H1 (cell line): ENCODE data around the gene TBL2. TPM values are rescaled to one million over a fixed set of nuclear protein-coding genes. Genes with fewer than 3 reads are reported as not detected.
A peak's percentile ranks its signal among the peaks of the same experiment; 100 is the strongest.

Source experiments
- CTCF ChIA-PET: fragments of 300-600 bp; sonication (Branson Sonifier 250); formaldehyde crosslinking; loops from one replicate; lab custom pipeline; 2021; ENCODE audit not compliant: partially characterized antibody; lab: Charles Lee
- POLR2A ChIA-PET: fragments of 300-600 bp; sonication (Branson Sonifier 250); formaldehyde crosslinking; loops from one replicate; lab custom pipeline; 2021; ENCODE audit warnings: inconsistent platforms; ENCODE audit not compliant: partially characterized antibody; lab: Charles Lee
- DNase-seq, 2 experiments: peaks; one replicate each; pipeline versions ENCODE4 v3.0.0 to v3.0.0-alpha.2; 2010 to 2022; ENCODE audit warnings: low spot score in 2 of 2, low read depth in 1 of 2, mixed read lengths in 1 of 2
- FAIRE-seq: peaks from 2 replicates; lab custom pipeline; 2011; peaks lifted over from hg19 to GRCh38; lab: Jason Lieb, UNC
- H2AFZ ChIP-seq: 2 replicates; pipeline ENCODE4 v1.8.1; 2012; ENCODE audit warnings: low read length, inconsistent platforms
- H2AK5ac ChIP-seq: 2 replicates; pipeline ENCODE4 v1.6.1; 2013; ENCODE audit warnings: low read depth, low read length
- H2BK120ac ChIP-seq: replicated peaks from 2 replicates; pipeline ENCODE3; 2013; ENCODE audit warnings: low read depth, low read length, inconsistent platforms
- H2BK12ac ChIP-seq: 2 replicates; pipeline ENCODE4 v1.6.1; 2013; ENCODE audit warnings: low read depth, low read length
- H2BK15ac ChIP-seq: 2 replicates; pipeline ENCODE4 v1.6.1; 2013; ENCODE audit warnings: low read length
- H2BK20ac ChIP-seq: 2 replicates; pipeline ENCODE4 v1.6.1; 2013; ENCODE audit warnings: low read length
- H2BK5ac ChIP-seq: 2 replicates; pipeline ENCODE4 v1.6.1; 2013; ENCODE audit warnings: low read depth, low read length
- H3K14ac ChIP-seq: 2 replicates; pipeline ENCODE4 v1.6.1; 2013; ENCODE audit warnings: inconsistent platforms; ENCODE audit not compliant: insufficient read length
- H3K18ac ChIP-seq: 2 replicates; pipeline ENCODE4 v1.6.1; 2013; ENCODE audit warnings: low read length; ENCODE audit errors: extremely low read depth
- H3K23ac ChIP-seq: 2 replicates; pipeline ENCODE4 v1.6.1; 2013; ENCODE audit warnings: inconsistent platforms; ENCODE audit not compliant: insufficient read length
- H3K23me2 ChIP-seq: 2 replicates; pipeline ENCODE4 v1.6.1; 2013; ENCODE audit warnings: low read depth, low read length
- H3K27ac ChIP-seq: 2 replicates; pipeline ENCODE4 v1.6.1; 2011; ENCODE audit warnings: low read depth, low read length, inconsistent platforms
- H3K27me3 ChIP-seq, 4 experiments: replicated peaks in 1 of 4; 1 replicate in 1 of 4; 2 replicates in 3 of 4; pipeline versions ENCODE4 v1.6.1 to v1.8.1; 2011 to 2013; ENCODE audit warnings: low read length in 3 of 4, mild to moderate bottlenecking in 3 of 4, inconsistent platforms in 2 of 4, mixed read lengths in 2 of 4, moderate library complexity in 1 of 4; ENCODE audit not compliant: control insufficient read depth in 3 of 4, insufficient read depth in 3 of 4; ENCODE audit errors: extremely low read depth in 1 of 4
- H3K36me3 ChIP-seq, 4 experiments: 2 replicates each; pipeline versions ENCODE4 v1.6.1 to v1.8.1; 2011 to 2013; ENCODE audit warnings: mild to moderate bottlenecking in 4 of 4, low read length in 3 of 4, moderate library complexity in 2 of 4, control low read depth in 1 of 4, inconsistent platforms in 1 of 4; ENCODE audit not compliant: insufficient read depth in 4 of 4, control insufficient read depth in 2 of 4
- H3K4ac ChIP-seq: replicated peaks from 2 replicates; pipeline ENCODE3; 2013; ENCODE audit warnings: low read length, low read depth, mixed read lengths, inconsistent platforms; ENCODE audit not compliant: insufficient read length
- H3K4me1 ChIP-seq, 4 experiments: replicated peaks in 1 of 4; 1 replicate in 1 of 4; 2 replicates in 3 of 4; pipeline versions ENCODE4 v1.6.1 to v1.8.1; 2011 to 2013; ENCODE audit warnings: low read length in 3 of 4, inconsistent platforms in 2 of 4, mixed read lengths in 1 of 4; ENCODE audit not compliant: insufficient read depth in 4 of 4, control insufficient read depth in 3 of 4
- H3K4me2 ChIP-seq, 2 experiments: 2 replicates each; pipeline versions ENCODE4 v1.6.1 to v1.8.1; 2011 to 2013; ENCODE audit warnings: low read depth in 2 of 2, low read length in 2 of 2, control low read depth in 1 of 2, inconsistent platforms in 1 of 2, mild to moderate bottlenecking in 1 of 2; ENCODE audit not compliant: insufficient read depth in 1 of 2
- H3K4me3 ChIP-seq, 4 experiments: fragments of 200-600, 300-600 bp in 1 of 4; sonication (generic), shearing (Covaris generic), sonication (Bioruptor Twin) in 1 of 4; 2 replicates each; pipeline versions ENCODE4 v1.5.1 to v1.8.1; 2011 to 2016; ENCODE audit warnings: low read length in 4 of 4, low read depth in 3 of 4, control low read depth in 2 of 4, inconsistent platforms in 2 of 4, mild to moderate bottlenecking in 2 of 4, mixed read lengths in 1 of 4, moderate library complexity in 1 of 4; ENCODE audit not compliant: insufficient read depth in 2 of 4; ENCODE audit errors: extremely low read depth in 1 of 4
- H3K56ac ChIP-seq: replicated peaks from 2 replicates; pipeline ENCODE3; 2013; ENCODE audit warnings: low read depth, mild to moderate bottlenecking, mixed read lengths, low read length, inconsistent platforms; ENCODE audit not compliant: insufficient read length
- H3K79me1 ChIP-seq: 2 replicates; pipeline ENCODE4 v1.6.1; 2013; ENCODE audit warnings: low read depth, low read length, control low read depth
- H3K79me2 ChIP-seq, 2 experiments: 2 replicates each; pipeline versions ENCODE4 v1.6.1 to v1.8.1; 2012 to 2013; ENCODE audit warnings: low read length in 2 of 2, mild to moderate bottlenecking in 2 of 2, inconsistent platforms in 1 of 2; ENCODE audit not compliant: insufficient read depth in 2 of 2, control insufficient read depth in 1 of 2
- H3K9ac ChIP-seq, 4 experiments: replicated peaks in 1 of 4; 1 replicate in 1 of 4; 2 replicates in 3 of 4; pipeline versions ENCODE4 v1.6.1 to v1.8.1; 2011 to 2013; ENCODE audit warnings: low read depth in 3 of 4, low read length in 3 of 4, control low read depth in 2 of 4, mild to moderate bottlenecking in 2 of 4, moderate library complexity in 2 of 4, inconsistent platforms in 1 of 4; ENCODE audit errors: extremely low read depth in 1 of 4
- H3K9me3 ChIP-seq, 2 experiments: 2 replicates each; pipeline versions ENCODE4 v1.6.1 to v1.8.1; 2012 to 2013; ENCODE audit warnings: mild to moderate bottlenecking in 2 of 2, moderate library complexity in 2 of 2, control low read depth in 1 of 2, inconsistent platforms in 1 of 2, low read depth in 1 of 2, low read length in 1 of 2, mixed read lengths in 1 of 2; ENCODE audit not compliant: insufficient read depth in 2 of 2
- H4K20me1 ChIP-seq, 2 experiments: replicated peaks in 1 of 2; 2 replicates each; pipeline versions ENCODE3 to v1.8.1; 2011 to 2013; ENCODE audit warnings: inconsistent platforms in 2 of 2, low read length in 2 of 2, mild to moderate bottlenecking in 1 of 2; ENCODE audit not compliant: insufficient read depth in 2 of 2, control insufficient read depth in 1 of 2
- H4K5ac ChIP-seq: 2 replicates; pipeline ENCODE4 v1.6.1; 2013; ENCODE audit warnings: low read length, low read depth, mixed read lengths, inconsistent platforms; ENCODE audit not compliant: insufficient read length
- H4K8ac ChIP-seq: 2 replicates; pipeline ENCODE4 v1.8.0; 2013; ENCODE audit warnings: mild to moderate bottlenecking, moderate library complexity, low read length, inconsistent platforms; ENCODE audit not compliant: insufficient read depth; ENCODE audit errors: extremely low read depth
- H4K91ac ChIP-seq: replicated peaks from 2 replicates; pipeline ENCODE3; 2013; ENCODE audit warnings: low read length, mixed read lengths, inconsistent platforms; ENCODE audit not compliant: insufficient read length
- BACH1 ChIP-seq: IDR thresholded peaks from 2 replicates; pipeline ENCODE4 v1.6.1; 2012; ENCODE audit warnings: low read length, improper control_type of control experiment
- BRCA1 ChIP-seq: IDR thresholded peaks from 2 replicates; pipeline ENCODE4 v1.6.1; 2012; ENCODE audit warnings: low read depth, low read length, improper control_type of control experiment
- CEBPB ChIP-seq: IDR thresholded peaks from 2 replicates; pipeline ENCODE4 v1.6.1; 2012; ENCODE audit warnings: low read depth, low read length
- CREB1 ChIP-seq: IDR thresholded peaks from 2 replicates; pipeline ENCODE4 v1.6.1; 2012; ENCODE audit warnings: inconsistent platforms
- EP300 ChIP-seq, 2 experiments: IDR thresholded peaks; 1 replicate in 1 of 2; 2 replicates in 1 of 2; pipeline ENCODE4 v1.6.1; 2011 to 2012; ENCODE audit warnings: low read depth in 2 of 2, low read length in 2 of 2, mild to moderate bottlenecking in 2 of 2, borderline replicate concordance in 1 of 2, inconsistent platforms in 1 of 2, moderate library complexity in 1 of 2
- FOSL1 ChIP-seq: IDR thresholded peaks from 2 replicates; pipeline ENCODE4 v1.6.1; 2011; ENCODE audit warnings: mild to moderate bottlenecking, low read depth, low read length, moderate library complexity; ENCODE audit not compliant: insufficient read depth
- GTF2F1 ChIP-seq: IDR thresholded peaks from 2 replicates; pipeline ENCODE4 v1.6.1; 2012; ENCODE audit warnings: low read depth, low read length, improper control_type of control experiment, borderline replicate concordance
- HDAC2 ChIP-seq, 2 experiments: fragments of 300-600 bp in 1 of 2; sonication (generic) in 1 of 2; IDR thresholded peaks; 2 replicates each; pipeline ENCODE4 v1.6.1; 2011 to 2012; ENCODE audit warnings: low read depth in 2 of 2, low read length in 2 of 2, mild to moderate bottlenecking in 2 of 2, moderate library complexity in 2 of 2, borderline replicate concordance in 1 of 2, inconsistent platforms in 1 of 2
- POLR2A ChIP-seq, 2 experiments: IDR thresholded peaks; 1 replicate in 1 of 2; 2 replicates in 1 of 2; pipeline ENCODE4 v1.6.1; 2011; ENCODE audit warnings: low read depth in 2 of 2, low read length in 2 of 2, mild to moderate bottlenecking in 2 of 2; ENCODE audit errors: control extremely low read depth in 1 of 2
- POU5F1 ChIP-seq: IDR thresholded peaks from 2 replicates; pipeline ENCODE4 v1.6.1; 2011; ENCODE audit warnings: low read depth, mild to moderate bottlenecking, low read length, moderate library complexity
- SAP30 ChIP-seq: fragments of 300-600 bp; sonication (generic); IDR thresholded peaks from 2 replicates; pipeline ENCODE4 v1.7.1; 2012; ENCODE audit warnings: low read length, moderate library complexity, mild to moderate bottlenecking, inconsistent platforms; ENCODE audit not compliant: insufficient read depth, insufficient replicate concordance
- SP2 ChIP-seq: IDR thresholded peaks from 2 replicates; pipeline ENCODE4 v1.6.1; 2012; ENCODE audit warnings: mild to moderate bottlenecking, low read length, inconsistent platforms
- SRF ChIP-seq: IDR thresholded peaks from 2 replicates; pipeline ENCODE4 v1.6.1; 2011; ENCODE audit warnings: mild to moderate bottlenecking, low read depth, low read length, moderate library complexity
- YY1 ChIP-seq: IDR thresholded peaks from 2 replicates; pipeline ENCODE4 v1.6.1; 2011; ENCODE audit warnings: low read depth, mild to moderate bottlenecking, low read length
- ZNF274 ChIP-seq: IDR thresholded peaks from 2 replicates; pipeline ENCODE4 v1.7.0; 2012; ENCODE audit warnings: low read length, borderline replicate concordance; ENCODE audit errors: extremely low read depth
- WGBS, 2 experiments: shearing (Covaris generic) in 1 of 2; methylation state at CpG; one replicate each; pipeline versions ENCODE4 v1.1.6 to v1.1.7; 2013 to 2015; ENCODE audit warnings: low lambda C conversion rate in 2 of 2, mixed read lengths in 2 of 2, inconsistent platforms in 1 of 2, low coverage in 1 of 2, missing lambda C conversion rate in 1 of 2; ENCODE audit not compliant: insufficient replicate concordance in 2 of 2, insufficient coverage in 1 of 2, insufficient read length in 1 of 2; ENCODE audit errors: extremely low coverage in 1 of 2, missing lambda C conversion rate in 1 of 2; 5-methylcytosine and 5-hydroxymethylcytosine counted together
- polyA plus RNA-seq, 7 experiments: library from polyadenylated mRNA; depleted of rRNA in 3 of 7; stranded (reverse) in 5 of 7; unstranded in 2 of 7; fragments of >200 nt in 5 of 7; fragments of 200-250 nt in 2 of 7; gene quantifications; 1 replicate in 5 of 7; 2 replicates in 1 of 7; 4 replicates in 1 of 7; pipeline versions ENCODE4 v1.2.1 to v1.2.3, GENCODE V29; 2011 to 2013; ENCODE audit warnings: missing spikeins in 2 of 7, mixed read lengths in 2 of 7
- total RNA-seq: library from RNA; stranded (reverse); fragmentation: NEBNext Ultra II Directional; extraction: Animal tissue kit (Norgen Biotek cat#: 25700); gene quantifications from 2 replicates; pipeline ENCODE4 v1.2.1, GENCODE V29; 2021

TBL2 gene
- total and polyA plus RNA-seq, 2 of the 8 experiments (the other 6 are each of a cell fraction or from before 2014, with no cell fraction given): 25.8 to 29.7 TPM

- ChIA-PET POLR2A (interaction anchor here (0.8 to 1.3 kb wide), 4 partner anchors 17 to 75 kb away, joined by 3 to 5 read pairs (median 4); no protein-coding TSS in a partner anchor), CTCF (interaction anchor here (0.6 to 7.9 kb wide), 8 partner anchors 12 to 399 kb away, joined by 3 to 136 read pairs (median 4); no protein-coding TSS in a partner anchor)
- no peaks in the 10 kb centered on the region for H3K79me1 ChIP-seq
- no peaks in the 10 kb centered on the region for H3K9me3 ChIP-seq
- no peak overlapping the region for H3K18ac ChIP-seq
- H3K4me1 ChIP-seq: peaks cover 0 to 8% (median 5%) of the 10 kb centered on the region in 4 experiments; a peak in 6 of 7 replicates
- peaks cover 18% of the 10 kb centered on the region for H3K23me2 ChIP-seq
- H2AK5ac ChIP-seq: no peak overlapping the region
- H2BK12ac ChIP-seq: no peak overlapping the region
- H2AFZ ChIP-seq: no peak overlapping the region
- peaks cover 0 to 5% of the 10 kb centered on the region in 2 experiments for H4K20me1 ChIP-seq
- DNase-seq (no peak), FAIRE-seq (no peak)
- no peak overlapping the region for H2BK15ac ChIP-seq
- no peak overlapping the region for H3K14ac ChIP-seq
- 91% methylated on average over 11 of the region's 11 CpGs; no CpG with 5 or more reads in 1 of the 2 experiments for WGBS, 2 experiments
- no peak overlapping the region for H3K4me2 ChIP-seq
- no peak overlapping the region for H3K56ac ChIP-seq
- H4K91ac ChIP-seq: no peak overlapping the region
- H3K79me2 ChIP-seq: no peaks in the 10 kb centered on the region
- no peak overlapping the region for H3K27ac ChIP-seq
- peak overlapping the region; percentile 32 for H3K4ac ChIP-seq
- no peak overlapping the region for H4K5ac ChIP-seq
- no peak overlapping the region for H3K9ac ChIP-seq
- H2BK5ac ChIP-seq: no peak overlapping the region
- no peak overlapping the region for H3K4me3 ChIP-seq
- H2BK120ac ChIP-seq: no peak overlapping the region
- no peaks in the 10 kb centered on the region for H3K36me3 ChIP-seq
- peaks cover 0 to 12% (median 10%) of the 10 kb centered on the region in 4 experiments; a peak in 5 of 7 replicates for H3K27me3 ChIP-seq
- H3K23ac ChIP-seq: no peak overlapping the region
- no peak overlapping the region for H2BK20ac ChIP-seq
- no peak overlapping the region; the same call in 1 of the 2 replicates for H4K8ac ChIP-seq
- no peak for TF ChIP-seq SP2
- TF ChIP-seq BRCA1: no peak
- no peak for TF ChIP-seq CREB1
- no peak for TF ChIP-seq ZNF274
- TF ChIP-seq BACH1: no peak
- no peak for TF ChIP-seq SAP30
- TF ChIP-seq SRF: no peak
- no peak for TF ChIP-seq HDAC2 (IDR thresholded peaks at IDR 0.05; ENCODE audit: borderline replicate concordance in 1 of 2, low read depth in 2 of 2, low read length in 2 of 2)
- TF ChIP-seq GTF2F1: no peak
- no peak for TF ChIP-seq YY1
- no peak for TF ChIP-seq POU5F1
- no peak for TF ChIP-seq CEBPB
- no peak for TF ChIP-seq EP300 (IDR thresholded peaks at IDR 0.05; ENCODE audit: borderline replicate concordance in 1 of 2, low read depth in 2 of 2, low read length in 2 of 2)
- no peak for TF ChIP-seq FOSL1
- no peak for TF ChIP-seq POLR2A (IDR thresholded peaks at IDR 0.05; ENCODE audit: control extremely low read depth in 1 of 2, low read depth in 2 of 2, low read length in 2 of 2)
Observed at GRCh38 chr7:73625276-73625675, 46.9 kb upstream of the TBL2 start.
